Measurements from ENCODE around the gene PEX11B.
"Not testable (repeated sequence)": the region's sequence is repeated elsewhere in the genome, so short reads cannot be mapped to it uniquely, and the experiment has no call there.

DNA sequence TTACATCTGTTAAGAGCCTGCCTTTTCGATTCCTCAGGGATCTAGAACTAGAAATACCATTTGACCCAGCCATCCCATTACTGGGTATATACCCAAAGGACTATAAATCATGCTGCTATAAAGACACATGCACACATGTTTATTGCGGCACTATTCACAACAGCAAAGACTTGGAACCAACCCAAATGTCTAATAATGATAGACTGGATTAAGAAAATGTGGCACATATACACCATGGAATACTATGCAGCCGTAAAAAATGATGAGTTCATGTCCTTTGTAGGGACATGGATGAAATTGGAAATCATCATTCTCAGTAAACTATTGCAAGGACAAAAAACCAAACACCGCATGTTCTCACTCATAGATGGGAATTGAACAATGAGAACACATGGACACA, 1.8 kb upstream of the PEX11B start:
- TF ChIP-seq, protein P1, sequence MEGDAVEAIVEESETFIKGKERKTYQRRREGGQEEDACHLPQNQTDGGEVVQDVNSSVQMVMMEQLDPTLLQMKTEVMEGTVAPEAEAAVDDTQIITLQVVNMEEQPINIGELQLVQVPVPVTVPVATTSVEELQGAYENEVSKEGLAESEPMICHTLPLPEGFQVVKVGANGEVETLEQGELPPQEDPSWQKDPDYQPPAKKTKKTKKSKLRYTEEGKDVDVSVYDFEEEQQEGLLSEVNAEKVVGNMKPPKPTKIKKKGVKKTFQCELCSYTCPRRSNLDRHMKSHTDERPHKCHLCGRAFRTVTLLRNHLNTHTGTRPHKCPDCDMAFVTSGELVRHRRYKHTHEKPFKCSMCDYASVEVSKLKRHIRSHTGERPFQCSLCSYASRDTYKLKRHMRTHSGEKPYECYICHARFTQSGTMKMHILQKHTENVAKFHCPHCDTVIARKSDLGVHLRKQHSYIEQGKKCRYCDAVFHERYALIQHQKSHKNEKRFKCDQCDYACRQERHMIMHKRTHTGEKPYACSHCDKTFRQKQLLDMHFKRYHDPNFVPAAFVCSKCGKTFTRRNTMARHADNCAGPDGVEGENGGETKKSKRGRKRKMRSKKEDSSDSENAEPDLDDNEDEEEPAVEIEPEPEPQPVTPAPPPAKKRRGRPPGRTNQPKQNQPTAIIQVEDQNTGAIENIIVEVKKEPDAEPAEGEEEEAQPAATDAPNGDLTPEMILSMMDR (IDR thresholded peaks at IDR 0.05) = not testable (repeated sequence)
- TF ChIP-seq POLR2A (IDR thresholded peaks at IDR 0.05) = not testable (repeated sequence)

All from right lobe of liver (tissue), 4 donors.